Brain microvascular endothelial cell (primary cell): ENCODE measurements around the gene VSIR.

ENCODE experiments used
- DNase-seq: peaks from one replicate; pipeline ENCODE4 v3.0.0-alpha.2; 2020
- H3K27ac ChIP-seq: fragments of 250-450 bp; sonication (Bioruptor Pico); 2 replicates; pipeline ENCODE4 v1.5.1; 2020; ENCODE audit warnings: mild to moderate bottlenecking, moderate library complexity
- H3K27me3 ChIP-seq: fragments of 250-450 bp; sonication (Bioruptor Pico); replicated peaks from 2 replicates; pipeline ENCODE4 v1.5.1; 2020; ENCODE audit warnings: mild to moderate bottlenecking
- H3K36me3 ChIP-seq: fragments of 250-450 bp; sonication (Bioruptor Pico); replicated peaks from 2 replicates; pipeline ENCODE4 v1.5.1; 2020; ENCODE audit warnings: mild to moderate bottlenecking
- H3K4me3 ChIP-seq: 2 replicates; pipeline ENCODE4 v1.5.1; 2011; ENCODE audit warnings: low read depth, mild to moderate bottlenecking, control low read depth, low read length, moderate library complexity
- CTCF ChIP-seq: IDR thresholded peaks from 2 replicates; pipeline ENCODE4 v1.5.1; 2011; ENCODE audit warnings: low read depth, mild to moderate bottlenecking, moderate library complexity, low read length, control low read depth, inconsistent platforms; ENCODE audit errors: missing control alignments
- in situ Hi-C: cut with HindIII; loops from 2 replicates; pipeline ENCODE4 v1.10.0; 2017; ENCODE audit warnings: low sequenced_read_pairs, low pct_ligation_motif_present

VSIR gene

GRCh38 chr10:71818674-71819260 is 45.4 kb upstream of the VSIR start:
- Histone ChIP-seq H3K4me3 (no peak overlapping the region), H3K27ac (no peak overlapping the region), H3K27me3 (no peaks in the 10 kb centered on the region), H3K36me3 (peaks cover 84% of the 10 kb centered on the region)
- DNase-seq: no peak
- in situ Hi-C loops: no loop called here
- no peak for TF ChIP-seq CTCF

DNA sequence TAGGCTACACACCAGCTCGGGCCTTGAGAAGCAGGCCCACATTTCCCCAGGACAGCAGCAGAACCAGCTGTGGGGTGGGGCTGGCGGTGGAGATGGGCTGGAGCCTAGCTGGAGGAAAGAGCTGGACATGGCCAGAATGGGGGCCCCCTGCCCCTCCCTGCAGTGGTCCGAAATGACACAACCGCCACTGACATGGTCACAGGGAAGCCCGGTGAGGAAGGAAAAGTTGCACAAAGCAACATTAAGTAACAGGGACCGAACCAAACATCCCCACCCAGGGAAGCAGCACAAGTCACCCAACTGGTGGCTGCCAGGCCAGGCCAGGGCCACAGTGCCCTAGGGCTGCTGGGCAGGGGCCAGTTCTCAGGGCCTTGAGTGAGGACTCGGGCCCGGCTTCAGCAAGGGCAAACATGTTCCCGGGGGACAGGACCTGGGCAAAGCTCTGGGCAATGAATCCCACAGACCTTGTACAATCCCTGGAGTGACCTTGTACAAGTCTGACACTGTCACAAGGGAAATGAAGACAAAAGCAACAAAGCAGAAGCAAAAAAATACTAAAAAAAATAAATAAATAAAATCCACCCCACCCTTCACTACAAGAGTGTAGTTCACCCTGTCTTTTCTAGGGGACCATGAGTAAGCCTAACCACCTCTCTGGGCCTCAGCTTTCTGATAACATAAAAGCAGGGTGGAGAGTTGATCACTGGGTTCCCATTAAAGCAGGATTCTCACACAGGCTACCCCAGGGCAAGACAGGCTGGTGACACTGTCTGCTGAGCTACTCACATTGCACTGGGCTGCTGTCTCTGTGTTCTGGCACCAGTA is 44.7 kb upstream of the VSIR start:
- Histone ChIP-seq H3K36me3 (peaks cover 78% of the 10 kb centered on the region), H3K27me3 (no peaks in the 10 kb centered on the region), H3K4me3 (no peak overlapping the region), H3K27ac (no peak overlapping the region)
- DNase-seq: no peak
- no peak for TF ChIP-seq CTCF
- in situ Hi-C loops: no loop called here

DNA sequence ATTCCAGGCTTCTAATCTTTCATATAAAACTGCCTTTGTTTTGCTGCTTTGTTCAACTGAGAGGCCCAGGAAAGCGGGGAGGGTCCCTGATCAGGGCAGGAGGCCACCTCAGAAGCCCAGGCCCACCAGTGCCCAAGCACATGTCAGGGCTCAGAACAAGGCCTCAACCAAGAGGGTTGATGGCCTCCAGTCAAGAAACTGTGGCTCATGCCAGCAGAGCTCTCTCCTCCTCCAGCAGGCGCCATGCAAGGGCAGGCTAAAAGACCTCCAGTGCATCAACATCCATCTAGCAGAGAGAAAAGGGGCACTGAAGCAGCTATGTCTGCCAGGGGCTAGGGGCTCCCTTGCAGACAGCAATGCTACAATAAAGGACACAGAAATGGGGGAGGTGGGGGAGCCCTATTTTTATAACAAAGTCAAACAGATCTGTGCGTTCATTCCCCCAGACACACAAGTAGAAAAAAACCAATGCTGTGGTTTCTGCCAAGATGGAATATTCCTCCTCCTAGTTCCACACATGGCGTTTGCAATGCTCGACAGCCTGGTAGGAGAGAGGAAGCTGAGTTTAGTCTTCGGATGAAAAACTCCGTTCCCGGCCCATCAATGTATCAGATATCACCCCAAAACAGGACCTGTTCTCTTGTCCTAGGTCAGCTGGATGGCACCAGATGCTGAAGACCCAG is 43.8 kb upstream of the VSIR start:
- Histone ChIP-seq H3K36me3 (peaks cover 79% of the 10 kb centered on the region), H3K4me3 (no peak overlapping the region), H3K27me3 (no peaks in the 10 kb centered on the region), H3K27ac (no peak overlapping the region)
- no peak for DNase-seq
- in situ Hi-C loops: no loop called here
- TF ChIP-seq CTCF: no peak

- no peak overlapping the region for H3K4me3 ChIP-seq
These were observed 43.1 kb upstream of the VSIR start for GRCh38 chr10:71816421-71816851.

DNA sequence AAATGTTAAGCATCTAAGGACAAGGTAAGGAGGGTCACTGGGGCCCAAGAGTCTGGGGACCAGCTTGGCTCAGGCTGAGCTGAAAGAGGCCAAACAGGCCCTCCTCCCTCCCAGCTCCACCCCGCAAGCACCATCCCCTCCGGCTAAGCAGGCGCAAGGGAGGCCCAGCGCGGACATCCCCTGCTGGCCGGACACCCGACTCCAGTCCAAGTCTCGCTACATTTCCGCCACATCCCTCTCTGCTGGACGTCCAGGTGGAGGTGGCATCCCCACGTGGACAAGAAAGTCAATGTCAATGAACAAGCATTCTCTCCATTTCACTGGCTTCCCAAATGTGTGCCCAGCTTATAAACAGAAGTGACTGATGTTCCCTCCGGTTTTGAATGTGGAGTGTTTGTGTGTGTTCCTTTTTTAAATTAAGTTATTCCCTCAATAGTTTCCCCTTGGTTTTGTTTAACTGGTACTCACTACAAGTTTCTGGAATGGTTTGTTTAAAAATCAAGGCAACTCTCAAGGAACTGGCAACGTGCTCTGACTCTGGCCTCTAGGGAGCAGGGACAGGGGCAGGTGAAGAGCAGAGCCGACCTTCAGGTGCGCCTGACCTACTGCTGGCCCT is 42.3 kb upstream of the VSIR start:
- in situ Hi-C loops: no loop called here
- Histone ChIP-seq H3K27me3 (no peaks in the 10 kb centered on the region), H3K4me3 (no peak overlapping the region), H3K27ac (no peak overlapping the region), H3K36me3 (peaks cover 64% of the 10 kb centered on the region)
- no peak for TF ChIP-seq CTCF
- DNase-seq: no peak

More at GRCh38 chr10:71816421-71816851, 43.1 kb upstream of the VSIR start:
- in situ Hi-C loops: no loop called here
- H3K36me3 ChIP-seq: peaks cover 72% of the 10 kb centered on the region
- H3K27me3 ChIP-seq: no peaks in the 10 kb centered on the region
- no peak overlapping the region for H3K27ac ChIP-seq
- no peak for DNase-seq
- no peak for TF ChIP-seq CTCF
